ENCODE measurements around the gene NOVA2.

GRCh38 chr19:46022061-46022430 is 48.4 kb upstream of the NOVA2 start:
- TF ChIP-seq POLR2AphosphoS5 (IDR thresholded peaks at IDR 0.05; ENCODE audit: low read depth, low read length) (no peak), JUND (IDR thresholded peaks at IDR 0.05) (no peak), REST (IDR thresholded peaks at IDR 0.05; ENCODE audit: low read depth) (no peak), EZH2phosphoT487 (IDR thresholded peaks at IDR 0.05; ENCODE audit: borderline replicate concordance) (no peak), RAD21 (IDR thresholded peaks at IDR 0.05; ENCODE audit: low read depth) (no peak), CTCF (IDR thresholded peaks at IDR 0.05 in 2 of 3, conservative IDR thresholded peaks at IDR 0.05 in 1 of 3; ENCODE audit: borderline replicate concordance in 1 of 3, insufficient read depth in 1 of 3, low read depth in 2 of 3, low read length in 2 of 3) (no peak), CEBPB (IDR thresholded peaks at IDR 0.05; ENCODE audit: low read depth) (no peak), MAX (IDR thresholded peaks at IDR 0.05) (no peak), CBX3 (IDR thresholded peaks at IDR 0.05; ENCODE audit: low read depth) (no peak)
